GM19043 (cell line): Measurements from ENCODE around the gene FBXW10.
"Not testable (repeated sequence)": the region's sequence is repeated elsewhere in the genome, so short reads cannot be mapped to it uniquely, and the experiment has no call there.

Experiments used
- ATAC-seq: cut with Tn5 transposase; IDR thresholded peaks from one replicate; pipeline ENCODE4 v1.9.1; 2021; ENCODE audit warnings: low read depth; ENCODE audit not compliant: unreplicated experiment

FBXW10 gene

GRCh38 chr17:18821430-18821829 lies 77.6 kb downstream of the FBXW10 start:
- not testable (repeated sequence) for ATAC-seq

GRCh38 chr17:18827613-18828012 lies 83.8 kb downstream of the FBXW10 start:
- ATAC-seq, result not testable (repeated sequence)
